H9 (cell line): ENCODE data around the gene PRKCD. TPM values are rescaled to one million over a fixed set of nuclear protein-coding genes. Genes with fewer than 3 reads are reported as not detected.

Source experiments
- DNase-seq: peaks from one replicate; pipeline ENCODE4 v3.0.0-alpha.2; 2017
- H2AFZ ChIP-seq: one replicate; pipeline ENCODE4 v1.6.1; 2013; ENCODE audit warnings: mild to moderate bottlenecking, low read length, control low read depth, moderate library complexity
- H2AK5ac ChIP-seq: 2 replicates; pipeline ENCODE4 v1.6.1; 2013; ENCODE audit warnings: low read length, control low read depth, mixed read lengths; ENCODE audit not compliant: insufficient read length
- H2BK120ac ChIP-seq: one replicate; pipeline ENCODE4 v1.6.1; 2013; ENCODE audit warnings: low read depth, mild to moderate bottlenecking, low read length, control low read depth, inconsistent platforms; ENCODE audit not compliant: poor library complexity, severe bottlenecking
- H2BK12ac ChIP-seq: 2 replicates; pipeline ENCODE4 v1.6.1; 2013; ENCODE audit warnings: low read length, control low read depth, mixed read lengths, low read depth; ENCODE audit not compliant: insufficient read length
- H2BK15ac ChIP-seq: 2 replicates; pipeline ENCODE4 v1.6.1; 2013; ENCODE audit warnings: low read depth, low read length, control low read depth
- H2BK20ac ChIP-seq: one replicate; pipeline ENCODE4 v1.6.1; 2013; ENCODE audit warnings: low read depth, mild to moderate bottlenecking, low read length, control low read depth, inconsistent platforms; ENCODE audit not compliant: poor library complexity, severe bottlenecking
- H2BK5ac ChIP-seq: 2 replicates; pipeline ENCODE4 v1.6.1; 2013; ENCODE audit warnings: low read length, control low read depth, mixed read lengths; ENCODE audit not compliant: insufficient read length
- H3K14ac ChIP-seq: 2 replicates; pipeline ENCODE4 v1.6.1; 2013; ENCODE audit warnings: low read length, control low read depth; ENCODE audit not compliant: insufficient read depth
- H3K18ac ChIP-seq: 2 replicates; pipeline ENCODE4 v1.6.1; 2013; ENCODE audit warnings: low read depth, mild to moderate bottlenecking, mixed read lengths, low read length, control low read depth; ENCODE audit not compliant: insufficient read length
- H3K23ac ChIP-seq: 2 replicates; pipeline ENCODE4 v1.6.1; 2013; ENCODE audit warnings: low read length, control low read depth, mixed read lengths, low read depth; ENCODE audit not compliant: insufficient read length
- H3K23me2 ChIP-seq: 2 replicates; pipeline ENCODE4 v1.6.1; 2013; ENCODE audit warnings: low read depth, mild to moderate bottlenecking, mixed read lengths, low read length, control low read depth; ENCODE audit not compliant: insufficient read length, poor library complexity, severe bottlenecking
- H3K27ac ChIP-seq: 2 replicates; pipeline ENCODE4 v1.5.1; 2013; ENCODE audit warnings: low read length, control low read depth, mixed read lengths, low read depth; ENCODE audit not compliant: insufficient read length
- H3K27me3 ChIP-seq: 2 replicates; pipeline ENCODE4 v1.6.1; 2013; ENCODE audit warnings: low read length, control low read depth, inconsistent platforms; ENCODE audit not compliant: insufficient read depth
- H3K4ac ChIP-seq: 2 replicates; pipeline ENCODE4 v1.6.1; 2013; ENCODE audit warnings: low read depth, mild to moderate bottlenecking, control low read depth, inconsistent platforms, low read length, moderate library complexity
- H3K4me1 ChIP-seq: 2 replicates; pipeline ENCODE4 v1.6.1; 2013; ENCODE audit warnings: low read length, control low read depth, inconsistent platforms; ENCODE audit not compliant: insufficient read depth
- H3K4me2 ChIP-seq: 2 replicates; pipeline ENCODE4 v1.6.1; 2013; ENCODE audit warnings: low read length, control low read depth, mixed read lengths; ENCODE audit not compliant: insufficient read length, insufficient read depth
- H3K56ac ChIP-seq: 2 replicates; pipeline ENCODE4 v1.6.1; 2013; ENCODE audit warnings: low read depth, mild to moderate bottlenecking, mixed read lengths, low read length, control low read depth; ENCODE audit not compliant: insufficient read length
- H3K79me1 ChIP-seq: 2 replicates; pipeline ENCODE4 v1.6.1; 2013; ENCODE audit warnings: low read depth, mild to moderate bottlenecking, moderate library complexity, low read length, control low read depth, inconsistent platforms; ENCODE audit not compliant: insufficient read depth, poor library complexity, severe bottlenecking
- H3K79me2 ChIP-seq: 2 replicates; pipeline ENCODE4 v1.6.1; 2013; ENCODE audit warnings: low read length, control low read depth, inconsistent platforms; ENCODE audit not compliant: insufficient read depth
- H3K9ac ChIP-seq: 2 replicates; pipeline ENCODE4 v1.6.1; 2013; ENCODE audit warnings: low read length, control low read depth, mixed read lengths; ENCODE audit not compliant: insufficient read length; ENCODE audit errors: extremely low read depth
- H3K9me3 ChIP-seq: one replicate; pipeline ENCODE4 v1.6.1; 2013; ENCODE audit warnings: low read depth, low read length, inconsistent platforms; ENCODE audit not compliant: control insufficient read depth
- H3T11ph ChIP-seq: one replicate; pipeline ENCODE4 v1.6.1; 2013; ENCODE audit warnings: mild to moderate bottlenecking, low read length, control low read depth, inconsistent platforms
- H4K20me1 ChIP-seq: one replicate; pipeline ENCODE4 v1.6.1; 2013; ENCODE audit not compliant: control insufficient read depth, insufficient read length, insufficient read depth
- H4K5ac ChIP-seq: 2 replicates; pipeline ENCODE4 v1.6.1; 2013; ENCODE audit warnings: low read depth, mild to moderate bottlenecking, mixed read lengths, low read length, control low read depth; ENCODE audit not compliant: insufficient read length
- H4K8ac ChIP-seq: replicated peaks from 2 replicates; pipeline ENCODE4 v1.6.1; 2013; ENCODE audit warnings: low read length, control low read depth, mixed read lengths, low read depth; ENCODE audit not compliant: insufficient read length
- H4K91ac ChIP-seq: 2 replicates; pipeline ENCODE4 v1.6.1; 2013; ENCODE audit warnings: low read depth, mild to moderate bottlenecking, moderate library complexity, mixed read lengths, low read length, control low read depth; ENCODE audit not compliant: insufficient read length
- H3K27ac Mint-ChIP-seq, 3 experiments: 2 replicates in 2 of 3; 3 replicates in 1 of 3; pipeline ENCODE4 v1.8.0; 2020 to 2021; ENCODE audit warnings: mixed read lengths in 3 of 3, mild to moderate bottlenecking in 1 of 3, moderate library complexity in 1 of 3
- H3K27me3 Mint-ChIP-seq: 2 replicates; pipeline ENCODE4 v1.8.0; 2021; ENCODE audit warnings: low read depth, mild to moderate bottlenecking, moderate library complexity, mixed read lengths
- H3K36me3 Mint-ChIP-seq, 3 experiments: 2 replicates in 2 of 3; 3 replicates in 1 of 3; pipeline ENCODE4 v1.8.0; 2020 to 2021; ENCODE audit warnings: low read depth in 3 of 3, mixed read lengths in 3 of 3; ENCODE audit not compliant: insufficient read depth in 1 of 3
- H3K4me1 Mint-ChIP-seq, 2 experiments: 2 replicates each; pipeline ENCODE4 v1.8.0; 2020; ENCODE audit warnings: mixed read lengths in 2 of 2
- H3K4me3 Mint-ChIP-seq, 2 experiments: 2 replicates in 1 of 2; 3 replicates in 1 of 2; pipeline ENCODE4 v1.8.0; 2020 to 2021; ENCODE audit warnings: mild to moderate bottlenecking in 2 of 2, mixed read lengths in 2 of 2, moderate library complexity in 1 of 2
- H3K9me3 Mint-ChIP-seq, 2 experiments: 2 replicates in 1 of 2; 3 replicates in 1 of 2; pipeline ENCODE4 v1.8.0; 2020; ENCODE audit warnings: mild to moderate bottlenecking in 2 of 2, mixed read lengths in 2 of 2, moderate library complexity in 1 of 2
- WGBS: extraction: QIAGEN DNeasy Blood & Tissue Kit; methylation state at CpG from one replicate; pipeline ENCODE4 v1.1.7; 2013; ENCODE audit warnings: missing lambda C conversion rate, low lambda C conversion rate, mixed read lengths; ENCODE audit not compliant: insufficient read length; ENCODE audit errors: extremely low coverage; 5-methylcytosine and 5-hydroxymethylcytosine counted together
- total RNA-seq: library from RNA; stranded (reverse); gene quantifications from 2 replicates; pipeline ENCODE4 v1.2.1, GENCODE V29; 2021
- TF ChIP-seq, protein P1 (sequence below): fragments of 200-600 bp; sonication (generic); conservative IDR thresholded peaks from 3 replicates; pipeline ENCODE4 v1.8.0; 2021; ENCODE audit warnings: antibody characterized with exemption, mild to moderate bottlenecking

PRKCD gene
- total RNA-seq, 1 experiment from 2014 or later: 23.7 TPM

- TF ChIP-seq, protein P1, sequence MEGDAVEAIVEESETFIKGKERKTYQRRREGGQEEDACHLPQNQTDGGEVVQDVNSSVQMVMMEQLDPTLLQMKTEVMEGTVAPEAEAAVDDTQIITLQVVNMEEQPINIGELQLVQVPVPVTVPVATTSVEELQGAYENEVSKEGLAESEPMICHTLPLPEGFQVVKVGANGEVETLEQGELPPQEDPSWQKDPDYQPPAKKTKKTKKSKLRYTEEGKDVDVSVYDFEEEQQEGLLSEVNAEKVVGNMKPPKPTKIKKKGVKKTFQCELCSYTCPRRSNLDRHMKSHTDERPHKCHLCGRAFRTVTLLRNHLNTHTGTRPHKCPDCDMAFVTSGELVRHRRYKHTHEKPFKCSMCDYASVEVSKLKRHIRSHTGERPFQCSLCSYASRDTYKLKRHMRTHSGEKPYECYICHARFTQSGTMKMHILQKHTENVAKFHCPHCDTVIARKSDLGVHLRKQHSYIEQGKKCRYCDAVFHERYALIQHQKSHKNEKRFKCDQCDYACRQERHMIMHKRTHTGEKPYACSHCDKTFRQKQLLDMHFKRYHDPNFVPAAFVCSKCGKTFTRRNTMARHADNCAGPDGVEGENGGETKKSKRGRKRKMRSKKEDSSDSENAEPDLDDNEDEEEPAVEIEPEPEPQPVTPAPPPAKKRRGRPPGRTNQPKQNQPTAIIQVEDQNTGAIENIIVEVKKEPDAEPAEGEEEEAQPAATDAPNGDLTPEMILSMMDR: no peak
- no peak overlapping the region for H4K91ac ChIP-seq
- H3K27me3 Mint-ChIP-seq: peaks cover 12% of the 10 kb centered on the region
These were observed 1.0 kb downstream of the PRKCD start for GRCh38 chr3:53161820-53162671.

More at GRCh38 chr3:53161820-53162671, 1.0 kb downstream of the PRKCD start:
- Mint-ChIP-seq H3K36me3 (no peaks in the 10 kb centered on the region; a peak in 1 of 7 replicates), H3K4me1 (peaks cover 34 to 39% of the 10 kb centered on the region in 2 experiments), H3K27ac (peak overlapping the region in 1 of 3 experiments; percentile 84; a peak in 1 of 7 replicates), H3K9me3 (no peaks in the 10 kb centered on the region), H3K4me3 (peak overlapping the region; percentile 91 to 96)
- H3K4me1 ChIP-seq: peaks cover 12% of the 10 kb centered on the region; the same call in 1 of the 2 replicates
- DNase-seq: peak; percentile 47
- H3K23ac ChIP-seq: no peak overlapping the region
- no peak overlapping the region for H3T11ph ChIP-seq
- H4K8ac ChIP-seq: no peak overlapping the region
- H3K79me1 ChIP-seq: no peaks in the 10 kb centered on the region
- H3K79me2 ChIP-seq: no peaks in the 10 kb centered on the region
- H2AK5ac ChIP-seq: no peak overlapping the region
- WGBS: no CpG with 5 or more reads among the region's 49 CpGs
- no peaks in the 10 kb centered on the region; the same call in 1 of the 2 replicates for H3K27me3 ChIP-seq
- no peak overlapping the region for H2BK12ac ChIP-seq
- H3K27ac ChIP-seq: no peak overlapping the region
- H2BK20ac ChIP-seq: no peak overlapping the region
- peak overlapping the region; percentile 61 for H3K4me2 ChIP-seq
- no peak overlapping the region for H3K14ac ChIP-seq
- H3K9me3 ChIP-seq: no peaks in the 10 kb centered on the region
- H4K20me1 ChIP-seq: peaks cover 2% of the 10 kb centered on the region
- H3K18ac ChIP-seq: no peak overlapping the region
- no peak overlapping the region for H2BK15ac ChIP-seq
- peak overlapping the region; percentile 32 for H3K9ac ChIP-seq
- no peak overlapping the region for H2AFZ ChIP-seq
- H2BK5ac ChIP-seq: no peak overlapping the region
- H4K5ac ChIP-seq: no peak overlapping the region
- H3K4ac ChIP-seq: no peak overlapping the region
- H3K23me2 ChIP-seq: peaks cover 4% of the 10 kb centered on the region
- no peak overlapping the region for H2BK120ac ChIP-seq
- no peak overlapping the region for H3K56ac ChIP-seq
